Colonic mucosa (tissue), 4 donors: ENCODE results near the gene SH3PXD2A. TPM values are rescaled to one million over a fixed set of nuclear protein-coding genes. Genes with fewer than 3 reads are reported as not detected.

ENCODE experiments used
- DNase-seq: peaks from one replicate; pipeline ENCODE4 v3.0.0-alpha.2; 2020
- H3K27ac ChIP-seq: fragments of 200-600 bp; one replicate; pipeline ENCODE4 v1.8.0; 2021
- H3K27me3 ChIP-seq: fragments of 200-600 bp; one replicate; pipeline ENCODE4 v1.8.0; 2021
- H3K36me3 ChIP-seq: fragments of 200-600 bp; one replicate; pipeline ENCODE4 v1.8.0; 2021
- H3K4me1 ChIP-seq: fragments of 200-600 bp; one replicate; pipeline ENCODE4 v1.8.0; 2021; ENCODE audit warnings: mild to moderate bottlenecking
- H3K4me3 ChIP-seq: fragments of 200-600 bp; one replicate; pipeline ENCODE4 v1.8.0; 2021
- H3K9ac ChIP-seq, 2 donors: one replicate each; pipeline ENCODE4 v1.7.0; 2013; ENCODE audit warnings: control low read depth in 2 of 2, low read depth in 2 of 2, low read length in 2 of 2
- H3K9me3 ChIP-seq: fragments of 200-600 bp; one replicate; pipeline ENCODE4 v1.8.0; 2021
- CTCF ChIP-seq: fragments of 200-600 bp; IDR thresholded peaks from one replicate; pipeline ENCODE4 v1.8.0; 2022; ENCODE audit warnings: antibody characterized with exemption, mild to moderate bottlenecking
- intact Hi-C: fragments of 100-400 bp; cut with DNase I; formaldehyde crosslinking; loops from one replicate; pipeline ENCODE4 v1.14.1; 2022
- total RNA-seq, 2 donors: library from RNA; stranded (reverse); fragmentation: NEBNext Ultra II Directional in 1 of 2; extraction: Animal tissue kit (Norgen Biotek cat#: 25700) in 1 of 2; gene quantifications; one replicate each; pipeline ENCODE4 v1.2.1, GENCODE V29; 2021
- donor health status: healthy.
- donor health status: DM: no; HTN: no; CAD: no.
- donor health status: DM: no; HTN: no; CAD: no.

SH3PXD2A gene
- total RNA-seq, 2 donors from 2014 or later, result 37.5 to 40.8 TPM

GRCh38 chr10:103784723-103785418 lies 70.5 kb downstream of the SH3PXD2A start:
- Histone ChIP-seq H3K9ac (peak overlapping the region; percentile 48 to 57), H3K27ac (peak overlapping the region; percentile 45), H3K4me1 (peaks cover 20% of the 10 kb centered on the region), H3K36me3 (no peaks in the 10 kb centered on the region), H3K27me3 (no peaks in the 10 kb centered on the region), H3K9me3 (no peaks in the 10 kb centered on the region), H3K4me3 (no peak overlapping the region)
- peak; percentile 88 for DNase-seq
- intact Hi-C loops, result loop anchor here (10.0 kb wide), 1 partner anchor 70 kb away; the partner anchor contains the start of gene SH3PXD2A
- TF ChIP-seq CTCF, result no peak

- H3K27ac ChIP-seq, result no peak overlapping the region
- TF ChIP-seq CTCF, result no peak
- H3K4me1 ChIP-seq, result peaks cover 20% of the 10 kb centered on the region
- no peaks in the 10 kb centered on the region for H3K9me3 ChIP-seq
- H3K9ac ChIP-seq, result peak overlapping the region in 1 of 2 donors; percentile 57
- no peaks in the 10 kb centered on the region for H3K27me3 ChIP-seq
- intact Hi-C loops, result loop anchor here (10.0 kb wide), 1 partner anchor 71 kb away; the partner anchor contains the start of gene SH3PXD2A
- H3K36me3 ChIP-seq, result no peaks in the 10 kb centered on the region
- H3K4me3 ChIP-seq, result no peak overlapping the region
- DNase-seq, result no peak
Measured at GRCh38 chr10:103784089-103784488, 71.3 kb downstream of the SH3PXD2A start.

- H3K27me3 ChIP-seq, result no peaks in the 10 kb centered on the region
- H3K27ac ChIP-seq, result no peak overlapping the region
- intact Hi-C loops, result loop anchor here (10.0 kb wide), 1 partner anchor 71 kb away; the partner anchor contains the start of gene SH3PXD2A
- peak overlapping the region in 1 of 2 donors; percentile 57 for H3K9ac ChIP-seq
- H3K4me1 ChIP-seq, result peaks cover 20% of the 10 kb centered on the region
- no peaks in the 10 kb centered on the region for H3K9me3 ChIP-seq
- no peak for DNase-seq
- no peak overlapping the region for H3K4me3 ChIP-seq
- H3K36me3 ChIP-seq, result no peaks in the 10 kb centered on the region
- no peak for TF ChIP-seq CTCF
Measured at GRCh38 chr10:103783681-103784080, 71.7 kb downstream of the SH3PXD2A start.

GRCh38 chr10:103781329-103782061 lies 73.9 kb downstream of the SH3PXD2A start:
- Histone ChIP-seq H3K4me1 (peaks cover 20% of the 10 kb centered on the region), H3K4me3 (no peak overlapping the region), H3K9ac (peak overlapping the region in 1 of 2 donors; percentile 74), H3K36me3 (no peaks in the 10 kb centered on the region), H3K27ac (peak overlapping the region; percentile 62), H3K9me3 (no peaks in the 10 kb centered on the region), H3K27me3 (no peaks in the 10 kb centered on the region)
- DNase-seq, result peak; percentile 82
- TF ChIP-seq CTCF, result peak; percentile 31
- intact Hi-C loops, result loop anchor here (10.0 kb wide), 1 partner anchor 73 kb away; the partner anchor contains the start of gene SH3PXD2A

GRCh38 chr10:103780242-103781149 lies 74.9 kb downstream of the SH3PXD2A start:
- H3K9ac ChIP-seq, result peak overlapping the region in 1 of 2 donors; percentile 38
- no peak overlapping the region for H3K4me3 ChIP-seq
- peaks cover 20% of the 10 kb centered on the region for H3K4me1 ChIP-seq
- no peaks in the 10 kb centered on the region for H3K9me3 ChIP-seq
- H3K27ac ChIP-seq, result peak overlapping the region; percentile 62
- no peaks in the 10 kb centered on the region for H3K36me3 ChIP-seq
- DNase-seq, result no peak
- intact Hi-C loops, result loop anchor here (10.0 kb wide), 1 partner anchor 74 kb away; the partner anchor contains the start of gene SH3PXD2A
- H3K27me3 ChIP-seq, result no peaks in the 10 kb centered on the region
- TF ChIP-seq CTCF, result no peak
